GM13976 (cell line): ENCODE data around the gene DOK1.

Source experiments
- DNase-seq: peaks from one replicate; pipeline ENCODE4 v3.0.0; 2012; ENCODE audit warnings: low spot score
- CTCF ChIP-seq: IDR thresholded peaks from 2 replicates; pipeline ENCODE4 v1.5.1; 2012; ENCODE audit warnings: borderline replicate concordance, mild to moderate bottlenecking; ENCODE audit not compliant: insufficient read depth; ENCODE audit errors: extremely low read depth, missing control alignments, control extremely low read depth
- in situ Hi-C: fragments of 300-500 bp; cut with MboI; formaldehyde crosslinking; loops from one replicate; pipeline ENCODE4 v1.12.0; 2022; ENCODE audit warnings: low sequenced_read_pairs, mixed read lengths, inconsistent platforms; ENCODE audit not compliant: unreplicated experiment

The DOK1 gene

GRCh38 chr2:74553892-74554819 lies at the start of gene DOK1, which contains the start of gene LOXL3:
DOK1 (plus strand) TSS chr2:74554720; CDS start chr2:74554755, 35 bp downstream.
LOXL3 (minus strand) TSS chr2:74553942; CDS start chr2:74552634, 1,308 bp downstream.
- DNase-seq: peak; percentile 93
- no peak for TF ChIP-seq CTCF
- in situ Hi-C loops: no loop called here

GRCh38 chr2:74505448-74506246 lies 48.9 kb upstream of the DOK1 start:
- no peak for TF ChIP-seq CTCF
- DNase-seq: no peak
- in situ Hi-C loops: no loop called here

GRCh38 chr2:74507145-74507925 lies 47.2 kb upstream of the DOK1 start, which contains the start of gene PCGF1:
PCGF1 (minus strand) TSS chr2:74507695; CDS start chr2:74507668, 27 bp downstream.
- peak; percentile 51 for TF ChIP-seq CTCF
- in situ Hi-C loops: no loop called here
- peak; percentile 97 for DNase-seq

GRCh38 chr2:74507926-74508520 lies 46.5 kb upstream of the DOK1 start:
- peak; percentile 54 for DNase-seq
- in situ Hi-C loops: no loop called here

GRCh38 chr2:74510272-74510671 lies 44.2 kb upstream of the DOK1 start:
- no peak for TF ChIP-seq CTCF
- in situ Hi-C loops: no loop called here
- DNase-seq: no peak

More at GRCh38 chr2:74507926-74508520, 46.5 kb upstream of the DOK1 start:
- peak; percentile 14 for TF ChIP-seq CTCF
